Activated naive CD4-positive, alpha-beta T cell treated with anti-CD3 and anti-CD28 coated beads for 36 hours (primary cell): ENCODE data around the gene ADAMTS12. TPM values are rescaled to one million over a fixed set of nuclear protein-coding genes. Genes with fewer than 3 reads are reported as not detected.

Experiments used
- CTCF ChIA-PET: fragments of 350-600 bp; sonication (Branson Sonifier 250); formaldehyde crosslinking; loops from one replicate; lab custom pipeline; 2021; ENCODE audit warnings: antibody characterized with exemption; lab: Charles Lee
- DNase-seq: peaks from one replicate; pipeline ENCODE4 v3.0.0-alpha.2; 2020
- H3K27ac Mint-ChIP-seq: one replicate; pipeline ENCODE4 v1.8.0; 2021; ENCODE audit warnings: mild to moderate bottlenecking, mixed read lengths
- H3K27me3 Mint-ChIP-seq: one replicate; pipeline ENCODE4 v1.8.0; 2021; ENCODE audit warnings: low read depth, mixed read lengths
- H3K36me3 Mint-ChIP-seq: one replicate; pipeline ENCODE4 v1.8.0; 2021; ENCODE audit warnings: low read depth, mixed read lengths
- H3K4me1 Mint-ChIP-seq: one replicate; pipeline ENCODE4 v1.8.0; 2021; ENCODE audit warnings: low read depth, mixed read lengths
- H3K4me3 Mint-ChIP-seq: one replicate; pipeline ENCODE4 v1.8.0; 2021; ENCODE audit warnings: mild to moderate bottlenecking, moderate library complexity, mixed read lengths
- H3K9me3 Mint-ChIP-seq: one replicate; pipeline ENCODE4 v1.8.0; 2021; ENCODE audit warnings: mixed read lengths
- intact Hi-C: fragments of 100-400 bp; cut with micrococcal nuclease; formaldehyde crosslinking; loops from one replicate; pipeline ENCODE4 v1.15.1; 2023
- total RNA-seq, 2 experiments: library from RNA; stranded (reverse); gene quantifications; one replicate each; pipeline ENCODE4 v1.2.3, GENCODE V29; 2021

Gene ADAMTS12
- total RNA-seq, 2 experiments from 2014 or later = not detected

DNA sequence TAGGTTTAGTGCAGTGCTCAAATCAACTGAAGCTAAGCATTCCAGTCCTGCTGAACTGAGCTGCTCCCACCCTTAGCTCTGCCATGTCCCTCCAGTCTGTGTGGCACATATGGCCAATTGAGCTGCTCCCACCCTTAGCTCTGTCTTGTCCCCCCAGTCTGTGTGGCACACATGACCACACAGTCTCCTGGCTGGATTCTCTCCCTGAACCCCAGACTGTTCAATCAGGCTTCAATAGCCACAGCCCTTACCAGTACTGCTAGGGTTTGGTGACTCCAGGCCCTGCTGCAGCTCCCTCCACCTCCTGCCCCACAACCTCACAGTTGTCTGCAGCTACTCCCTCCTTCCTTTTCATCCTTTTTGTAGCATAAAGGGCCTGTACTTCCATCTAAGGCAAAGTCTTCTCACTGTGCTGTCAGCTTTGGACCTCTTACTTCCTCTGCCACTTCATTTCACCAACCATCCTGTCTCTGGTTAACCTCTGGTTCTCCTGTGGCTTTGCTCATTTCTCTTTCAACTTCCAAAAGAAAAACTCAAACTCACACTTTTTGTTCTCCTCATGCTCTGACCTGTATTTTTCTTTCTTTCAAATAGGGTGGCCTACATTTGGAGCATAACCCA, 50.8 kb downstream of the ADAMTS12 start:
- peak; percentile 19 for DNase-seq
- Mint-ChIP-seq H3K4me1 (peaks cover 18% of the 10 kb centered on the region), H3K27me3 (no peaks in the 10 kb centered on the region), H3K9me3 (peaks cover 6% of the 10 kb centered on the region), H3K4me3 (no peak overlapping the region), H3K27ac (no peak overlapping the region), H3K36me3 (no peaks in the 10 kb centered on the region)
- intact Hi-C loops = loop anchor here (1.0 to 5.0 kb wide), 2 partner anchors 18 to 91 kb away; no protein-coding TSS in a partner anchor
- CTCF ChIA-PET = interaction anchor here (0.7 kb wide), 1 partner anchor 93 kb away, joined by 3 read pairs; no protein-coding TSS in a partner anchor

DNA sequence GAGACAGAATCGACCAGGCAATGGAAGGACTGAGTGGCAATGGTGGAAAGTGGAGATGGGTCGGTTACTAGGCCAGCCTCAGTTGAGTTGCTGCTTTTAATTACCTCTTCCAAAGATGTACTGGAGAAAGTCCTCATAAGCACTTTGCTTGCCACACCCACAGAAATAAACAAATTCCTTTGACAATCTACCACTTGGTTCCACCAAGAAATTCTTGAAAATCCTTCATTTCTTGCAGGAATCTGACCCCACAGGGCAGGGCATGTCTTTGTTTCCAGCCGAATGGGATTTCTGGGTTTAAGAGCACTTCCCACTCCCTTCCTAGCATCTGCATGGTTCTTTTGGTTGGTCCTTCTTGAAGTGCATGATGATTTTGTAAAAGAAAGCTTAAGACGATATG, 54.5 kb downstream of the ADAMTS12 start:
- H3K36me3 Mint-ChIP-seq = no peaks in the 10 kb centered on the region
- no peak overlapping the region for H3K4me3 Mint-ChIP-seq
- H3K9me3 Mint-ChIP-seq = no peaks in the 10 kb centered on the region
- intact Hi-C loops = no loop called here
- DNase-seq = no peak
- H3K27ac Mint-ChIP-seq = no peak overlapping the region
- CTCF ChIA-PET = no interaction called here
- no peaks in the 10 kb centered on the region for H3K27me3 Mint-ChIP-seq
- H3K4me1 Mint-ChIP-seq = peaks cover 18% of the 10 kb centered on the region

DNA sequence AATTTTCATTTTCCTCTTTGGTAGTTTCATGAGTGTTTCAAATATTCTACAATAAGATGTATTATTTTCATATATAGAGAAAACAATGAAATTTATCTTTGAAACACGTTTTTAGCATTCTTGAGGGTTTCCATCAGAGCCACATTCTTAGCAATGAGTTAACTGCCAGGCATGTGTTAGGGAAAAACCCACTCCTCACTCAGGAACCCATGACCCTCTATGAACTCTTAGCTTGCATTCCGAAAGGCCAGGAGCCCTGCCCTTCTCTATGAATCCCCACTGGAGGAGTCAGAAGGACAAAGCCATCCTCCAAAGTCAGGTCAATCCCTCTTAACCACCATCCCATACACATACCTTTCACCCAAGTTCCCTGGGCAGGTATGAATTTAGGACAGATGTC, 57.5 kb downstream of the ADAMTS12 start:
- Mint-ChIP-seq H3K9me3 (no peaks in the 10 kb centered on the region), H3K4me3 (no peak overlapping the region), H3K27ac (no peak overlapping the region), H3K36me3 (no peaks in the 10 kb centered on the region), H3K4me1 (no peaks in the 10 kb centered on the region), H3K27me3 (no peaks in the 10 kb centered on the region)
- DNase-seq = no peak
- CTCF ChIA-PET = interaction anchor here (0.5 kb wide), 1 partner anchor 98 kb away, joined by 4 read pairs; no protein-coding TSS in a partner anchor
- intact Hi-C loops = no loop called here

DNA sequence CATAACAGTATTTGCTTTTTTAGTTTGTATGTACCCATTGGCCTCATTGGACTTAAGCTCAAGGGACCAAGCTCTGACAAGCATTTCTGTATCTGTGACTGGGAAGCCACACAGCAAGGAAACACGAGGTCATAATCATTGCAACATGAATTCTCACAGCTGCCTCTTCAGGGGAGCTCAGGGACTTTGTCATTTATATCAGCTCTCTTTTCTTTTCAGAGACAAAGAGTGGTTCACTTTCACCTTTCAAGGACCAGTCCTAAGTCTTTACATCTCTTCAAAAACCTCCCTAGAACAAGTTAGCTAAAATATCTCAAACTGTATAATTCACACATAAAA, 58.6 kb downstream of the ADAMTS12 start:
- no peaks in the 10 kb centered on the region for H3K4me1 Mint-ChIP-seq

DNA sequence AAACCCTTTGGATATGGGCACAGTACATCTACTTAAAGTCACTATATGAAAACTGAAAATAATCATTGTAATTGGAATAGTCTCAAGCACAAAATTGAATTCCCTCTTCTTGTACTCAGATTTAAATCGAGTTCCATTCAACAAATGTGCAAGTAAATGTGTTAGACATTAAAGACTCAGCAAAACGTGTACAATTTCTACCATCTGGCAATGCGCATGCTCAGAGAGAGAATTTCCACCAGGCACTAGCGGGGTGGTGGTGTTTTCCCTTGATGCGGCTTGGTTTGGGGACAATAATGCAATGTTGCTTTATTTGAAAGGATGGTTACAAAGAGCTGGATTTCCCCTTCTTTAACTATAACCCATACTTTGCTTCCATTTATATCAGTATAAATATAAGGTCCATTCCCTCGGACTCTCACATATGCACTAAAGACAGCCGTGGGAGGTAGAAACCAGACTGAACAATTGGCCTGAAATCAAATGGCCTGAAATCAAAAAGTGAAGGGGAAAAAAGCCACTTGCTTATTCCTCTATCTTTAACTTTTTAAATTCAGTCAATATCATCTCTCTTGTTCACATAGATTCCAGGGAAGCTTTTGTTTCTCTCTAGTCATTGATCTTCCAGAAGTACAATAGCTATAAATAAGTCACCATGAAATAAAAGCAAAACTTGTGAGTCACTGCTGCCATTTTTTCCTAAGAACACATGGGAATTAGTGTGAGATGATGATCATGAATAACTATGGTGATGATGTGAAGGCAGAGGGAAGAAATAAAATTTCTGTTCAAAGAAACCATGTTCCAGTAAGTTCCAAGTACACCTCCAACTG, 59.2 kb downstream of the ADAMTS12 start:
- DNase-seq = no peak

More for the DNA sequence above, 58.6 kb downstream of the ADAMTS12 start:
- Mint-ChIP-seq H3K27me3 (no peaks in the 10 kb centered on the region), H3K27ac (no peak overlapping the region), H3K9me3 (no peaks in the 10 kb centered on the region), H3K36me3 (no peaks in the 10 kb centered on the region), H3K4me3 (no peak overlapping the region)
- CTCF ChIA-PET = no interaction called here
- DNase-seq = no peak
- intact Hi-C loops = no loop called here

DNA sequence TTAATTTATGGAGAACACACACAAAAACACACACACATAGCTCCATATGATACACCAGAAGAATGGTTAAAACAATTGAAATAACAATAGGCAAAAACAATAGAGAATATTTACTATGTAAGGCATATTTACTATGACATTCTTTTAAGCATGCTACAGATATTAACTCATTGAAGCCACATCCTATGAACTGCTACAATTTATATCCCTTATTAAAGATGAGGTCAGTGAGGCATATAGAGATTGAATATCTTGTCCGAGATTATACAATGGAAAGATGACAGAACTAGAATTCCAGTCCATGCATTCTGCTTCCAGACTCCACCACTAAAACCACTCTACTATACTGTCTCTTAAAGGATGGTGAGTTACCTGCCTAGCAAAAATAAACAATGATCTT, 60.7 kb downstream of the ADAMTS12 start:
- no peaks in the 10 kb centered on the region for H3K27me3 Mint-ChIP-seq
- no peaks in the 10 kb centered on the region for H3K4me1 Mint-ChIP-seq
- CTCF ChIA-PET = no interaction called here
- H3K27ac Mint-ChIP-seq = no peak overlapping the region
- no peaks in the 10 kb centered on the region for H3K36me3 Mint-ChIP-seq
- no peak for DNase-seq
- no peaks in the 10 kb centered on the region for H3K9me3 Mint-ChIP-seq
- intact Hi-C loops = no loop called here
- no peak overlapping the region for H3K4me3 Mint-ChIP-seq

More for the DNA sequence above, 59.2 kb downstream of the ADAMTS12 start:
- no peak overlapping the region for H3K4me3 Mint-ChIP-seq
- no peaks in the 10 kb centered on the region for H3K27me3 Mint-ChIP-seq
- H3K9me3 Mint-ChIP-seq = no peaks in the 10 kb centered on the region
- intact Hi-C loops = no loop called here
- no peaks in the 10 kb centered on the region for H3K4me1 Mint-ChIP-seq
- CTCF ChIA-PET = no interaction called here
- no peak overlapping the region for H3K27ac Mint-ChIP-seq
- H3K36me3 Mint-ChIP-seq = no peaks in the 10 kb centered on the region

DNA sequence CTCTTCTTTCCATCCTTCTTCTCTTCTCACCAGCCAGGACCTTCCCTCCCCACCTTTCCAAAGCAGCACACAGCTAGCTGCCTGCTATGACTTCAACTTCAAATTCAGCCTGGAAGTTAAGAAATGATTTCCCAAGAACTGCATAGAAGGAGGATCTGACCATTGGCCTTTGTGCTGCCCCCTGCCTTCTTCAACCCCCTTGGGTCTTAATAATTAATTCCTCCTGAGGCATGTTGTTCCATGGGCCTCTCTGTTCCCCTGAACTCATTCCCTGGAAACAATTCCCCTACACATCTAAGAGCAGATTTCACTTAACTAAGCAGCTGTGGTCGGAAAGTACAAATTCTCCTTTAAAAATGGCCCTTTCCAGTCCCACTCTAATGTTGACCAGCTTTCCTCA, 62.4 kb downstream of the ADAMTS12 start:
- Mint-ChIP-seq H3K4me1 (peaks cover 5% of the 10 kb centered on the region), H3K4me3 (no peak overlapping the region), H3K27me3 (no peaks in the 10 kb centered on the region), H3K9me3 (no peaks in the 10 kb centered on the region), H3K36me3 (no peaks in the 10 kb centered on the region), H3K27ac (no peak overlapping the region)
- no peak for DNase-seq
- CTCF ChIA-PET = no interaction called here
- intact Hi-C loops = no loop called here

DNA sequence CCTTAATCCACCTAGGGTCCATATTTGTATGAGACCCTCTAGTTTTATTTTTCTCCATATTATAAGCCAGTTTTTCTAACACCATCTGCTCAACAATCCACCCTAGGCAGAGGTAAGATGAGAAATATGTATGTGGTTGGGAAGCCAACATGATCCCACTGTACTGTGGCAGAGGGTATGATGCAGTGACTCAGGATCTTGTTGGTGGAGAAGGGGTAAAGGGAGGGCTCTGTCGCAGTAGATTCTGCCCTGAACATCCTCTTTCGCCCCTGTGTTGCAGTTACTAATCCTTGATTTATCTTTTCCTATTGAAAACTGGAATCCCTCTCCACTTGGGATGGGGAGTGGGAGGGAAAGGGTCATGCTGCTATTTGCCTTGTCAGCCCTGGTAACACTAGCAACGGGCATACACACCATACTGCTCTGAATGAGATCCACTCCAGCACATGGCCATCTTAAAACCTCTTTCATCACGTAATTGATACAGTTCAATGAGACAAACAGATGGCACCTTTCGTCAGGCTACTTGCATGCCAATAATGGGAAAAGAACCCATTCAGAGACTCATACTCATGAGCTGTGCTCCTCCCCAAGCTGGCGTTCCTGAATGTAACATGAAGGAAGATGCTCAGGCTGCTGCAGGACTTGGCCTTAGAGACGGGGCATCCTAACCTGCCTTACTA, 63.0 kb downstream of the ADAMTS12 start:
- no peak for DNase-seq
- no peak overlapping the region for H3K4me3 Mint-ChIP-seq
- CTCF ChIA-PET = no interaction called here
- intact Hi-C loops = no loop called here
- H3K27ac Mint-ChIP-seq = no peak overlapping the region
- no peaks in the 10 kb centered on the region for H3K36me3 Mint-ChIP-seq
- H3K4me1 Mint-ChIP-seq = peaks cover 5% of the 10 kb centered on the region
- no peaks in the 10 kb centered on the region for H3K9me3 Mint-ChIP-seq
- no peaks in the 10 kb centered on the region for H3K27me3 Mint-ChIP-seq

DNA sequence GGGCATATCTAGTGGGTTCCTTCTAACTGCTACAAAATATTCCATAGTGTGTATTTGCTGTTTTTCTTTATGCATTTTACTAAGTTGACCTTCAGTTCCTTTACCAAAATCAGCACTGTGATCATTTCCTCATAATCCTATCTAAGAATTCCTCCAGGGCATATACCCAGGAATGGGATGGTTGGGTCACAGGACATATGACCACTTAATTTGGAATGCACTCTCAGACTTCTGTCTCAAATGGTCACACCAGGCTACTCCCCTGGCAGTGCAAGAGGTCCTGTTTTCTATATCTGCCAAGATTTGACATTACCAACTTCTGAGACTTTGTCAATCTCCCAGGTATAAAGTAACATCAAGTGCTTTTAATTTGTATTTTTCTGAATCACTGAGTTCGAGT, 63.9 kb downstream of the ADAMTS12 start:
- intact Hi-C loops = no loop called here
- Mint-ChIP-seq H3K4me3 (no peak overlapping the region), H3K27me3 (no peaks in the 10 kb centered on the region), H3K27ac (no peak overlapping the region), H3K4me1 (peaks cover 5% of the 10 kb centered on the region), H3K9me3 (no peaks in the 10 kb centered on the region), H3K36me3 (no peaks in the 10 kb centered on the region)
- CTCF ChIA-PET = no interaction called here
- no peak for DNase-seq

DNA sequence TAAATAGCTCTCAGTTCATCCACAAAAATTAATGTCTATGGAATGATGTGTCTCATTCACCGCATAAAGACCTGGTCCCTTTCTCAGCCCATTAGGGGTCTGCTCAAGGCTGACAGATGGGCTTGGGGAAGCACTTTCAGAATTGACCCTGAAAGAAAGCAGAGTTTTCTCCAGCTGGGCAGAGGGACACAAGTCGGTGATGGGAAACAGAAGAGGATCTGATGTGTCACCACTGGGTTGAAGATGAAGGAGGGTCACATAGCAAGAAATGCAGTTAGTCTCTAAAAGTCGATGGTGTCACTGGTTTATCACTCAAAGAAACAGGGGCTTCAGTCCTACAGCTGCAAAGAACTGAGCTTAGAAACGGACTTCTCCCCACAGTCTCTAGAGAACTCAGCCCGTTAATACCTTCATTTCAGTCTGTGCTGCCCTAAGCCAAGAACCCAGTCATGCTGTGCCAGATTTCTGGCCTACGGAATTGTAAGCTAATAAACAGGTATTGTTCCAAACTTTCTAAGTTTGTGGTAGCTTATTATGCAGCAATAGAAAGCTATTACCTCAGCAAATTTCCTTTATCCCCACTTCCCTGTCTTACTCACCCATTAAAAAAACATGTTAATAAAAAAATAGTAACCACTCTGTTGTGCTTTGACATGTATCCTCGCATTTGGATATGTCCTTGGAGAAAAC, 64.6 kb downstream of the ADAMTS12 start:
- H3K36me3 Mint-ChIP-seq = no peaks in the 10 kb centered on the region
- intact Hi-C loops = no loop called here
- CTCF ChIA-PET = interaction anchor here (0.6 to 0.7 kb wide), 2 partner anchors 130 to 198 kb away, joined by 3 read pairs; no protein-coding TSS in a partner anchor
- no peak overlapping the region for H3K27ac Mint-ChIP-seq
- H3K4me3 Mint-ChIP-seq = no peak overlapping the region
- H3K27me3 Mint-ChIP-seq = no peaks in the 10 kb centered on the region
- no peak for DNase-seq
- peaks cover 5% of the 10 kb centered on the region for H3K4me1 Mint-ChIP-seq
- no peaks in the 10 kb centered on the region for H3K9me3 Mint-ChIP-seq

DNA sequence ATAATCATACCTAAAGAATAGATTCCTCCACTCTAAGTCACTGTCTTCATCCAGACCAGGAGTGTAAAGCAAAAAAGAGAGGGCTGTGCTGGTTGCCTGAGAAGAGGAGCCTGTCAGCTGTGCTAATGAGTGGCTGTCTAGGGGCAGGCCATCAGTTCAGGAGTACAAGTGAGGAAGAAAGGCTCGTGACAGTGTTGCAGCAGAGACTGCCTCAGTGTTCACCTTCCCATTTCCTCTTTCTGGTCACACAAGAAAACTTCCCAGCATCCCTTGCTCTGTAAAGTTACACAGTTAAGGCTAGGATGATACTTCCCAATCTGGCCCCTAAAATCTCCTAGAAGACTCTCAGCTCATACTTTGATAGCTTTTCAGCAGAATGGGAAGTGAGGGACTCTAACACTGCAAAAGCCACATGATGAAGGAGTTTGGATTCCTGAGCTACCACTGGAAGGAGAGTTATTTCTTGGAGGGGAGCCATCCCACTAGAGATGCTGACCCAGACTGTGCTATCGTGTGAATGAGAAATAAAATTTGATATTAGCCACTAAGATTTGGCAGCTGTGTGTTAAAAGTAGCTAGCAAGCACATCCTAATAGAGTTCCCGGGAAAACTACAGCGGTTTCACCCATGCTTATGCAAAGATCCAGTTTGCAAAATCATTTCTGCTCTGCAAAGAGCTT, 67.1 kb downstream of the ADAMTS12 start:
- Mint-ChIP-seq H3K36me3 (no peaks in the 10 kb centered on the region), H3K4me1 (peaks cover 5% of the 10 kb centered on the region), H3K4me3 (no peak overlapping the region), H3K27ac (no peak overlapping the region), H3K9me3 (no peaks in the 10 kb centered on the region), H3K27me3 (no peaks in the 10 kb centered on the region)
- intact Hi-C loops = no loop called here
- CTCF ChIA-PET = no interaction called here
- DNase-seq = no peak

DNA sequence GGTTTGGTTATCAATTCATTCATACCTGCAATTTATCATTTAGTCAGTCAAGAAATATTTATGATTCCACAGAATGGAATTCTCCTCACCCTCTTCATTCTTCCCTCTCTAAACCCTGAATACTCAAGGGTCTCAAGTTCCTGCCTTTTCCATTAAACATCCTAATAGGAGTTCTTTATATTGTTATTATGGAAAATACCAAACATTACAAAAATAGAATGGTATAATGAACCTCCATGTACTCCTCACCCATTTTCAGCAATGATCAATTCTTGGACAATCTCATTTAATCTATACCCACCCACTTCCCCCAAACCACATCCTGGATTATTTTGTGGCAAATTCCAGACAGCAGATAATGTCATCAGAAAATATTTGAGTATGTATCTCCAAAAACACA, 74.5 kb downstream of the ADAMTS12 start:
- CTCF ChIA-PET = no interaction called here
- DNase-seq = no peak
- no peak overlapping the region for H3K27ac Mint-ChIP-seq
- no peaks in the 10 kb centered on the region for H3K27me3 Mint-ChIP-seq
- H3K9me3 Mint-ChIP-seq = peaks cover 4% of the 10 kb centered on the region
- H3K36me3 Mint-ChIP-seq = peaks cover 1% of the 10 kb centered on the region
- intact Hi-C loops = no loop called here
- no peaks in the 10 kb centered on the region for H3K4me1 Mint-ChIP-seq
- no peak overlapping the region for H3K4me3 Mint-ChIP-seq
